Chondrocyte (in vitro differentiated cells): Measurements from ENCODE around the gene TMEM47. TPM values are rescaled to one million over a fixed set of nuclear protein-coding genes. Genes with fewer than 3 reads are reported as not detected.

Experiments used
- DNase-seq: peaks from one replicate; pipeline ENCODE4 v3.0.0; 2021; ENCODE audit warnings: mixed read lengths, low spot score
- H3K27ac Mint-ChIP-seq: one replicate; pipeline ENCODE4 v1.8.0; 2021; ENCODE audit warnings: mild to moderate bottlenecking, moderate library complexity, mixed read lengths; ENCODE audit not compliant: unreplicated experiment
- H3K27me3 Mint-ChIP-seq: 2 replicates; pipeline ENCODE4 v1.8.0; 2021; ENCODE audit warnings: low read depth, mixed read lengths
- H3K36me3 Mint-ChIP-seq: 2 replicates; pipeline ENCODE4 v1.8.0; 2021; ENCODE audit warnings: low read depth, mixed read lengths
- H3K4me1 Mint-ChIP-seq: 2 replicates; pipeline ENCODE4 v1.8.0; 2021; ENCODE audit warnings: low read depth, mild to moderate bottlenecking, mixed read lengths
- H3K4me3 Mint-ChIP-seq: one replicate; pipeline ENCODE4 v1.8.0; 2021; ENCODE audit warnings: mild to moderate bottlenecking, moderate library complexity, mixed read lengths; ENCODE audit not compliant: unreplicated experiment
- H3K9me3 Mint-ChIP-seq: 2 replicates; pipeline ENCODE4 v1.8.0; 2021; ENCODE audit warnings: low read depth, mixed read lengths
- CTCF ChIP-seq: fragments of 200-600 bp; sonication (generic); IDR thresholded peaks from 2 replicates; pipeline ENCODE4 v1.5.0; 2021; ENCODE audit warnings: antibody characterized with exemption, mild to moderate bottlenecking, moderate library complexity
- total RNA-seq: library from RNA; stranded (reverse); gene quantifications from 3 replicates; pipeline ENCODE4 v1.2.1, GENCODE V29; 2021

Gene TMEM47
- total RNA-seq, 1 donor from 2014 or later = 64.1 TPM

- peaks cover 12% of the 10 kb centered on the region for H3K27me3 Mint-ChIP-seq
- no peaks in the 10 kb centered on the region for H3K36me3 Mint-ChIP-seq
- peak overlapping the region; percentile 81 for H3K4me3 Mint-ChIP-seq
- TF ChIP-seq CTCF = no peak
- DNase-seq = peak; percentile 92
- H3K4me1 Mint-ChIP-seq = peaks cover 45% of the 10 kb centered on the region
- H3K9me3 Mint-ChIP-seq = no peaks in the 10 kb centered on the region
- H3K27ac Mint-ChIP-seq = peak overlapping the region; percentile 83
These were observed 631 bp downstream of the TMEM47 start for GRCh38 chrX:34656467-34656841.

- no peaks in the 10 kb centered on the region for H3K9me3 Mint-ChIP-seq
- TF ChIP-seq CTCF = no peak
- H3K4me1 Mint-ChIP-seq = peaks cover 51% of the 10 kb centered on the region
- peak overlapping the region; percentile 81 for H3K4me3 Mint-ChIP-seq
- no peak for DNase-seq
- H3K36me3 Mint-ChIP-seq = no peaks in the 10 kb centered on the region
- peak overlapping the region; percentile 83 for H3K27ac Mint-ChIP-seq
- H3K27me3 Mint-ChIP-seq = peaks cover 12% of the 10 kb centered on the region
These were observed 1.3 kb downstream of the TMEM47 start for GRCh38 chrX:34655501-34656455.

DNA sequence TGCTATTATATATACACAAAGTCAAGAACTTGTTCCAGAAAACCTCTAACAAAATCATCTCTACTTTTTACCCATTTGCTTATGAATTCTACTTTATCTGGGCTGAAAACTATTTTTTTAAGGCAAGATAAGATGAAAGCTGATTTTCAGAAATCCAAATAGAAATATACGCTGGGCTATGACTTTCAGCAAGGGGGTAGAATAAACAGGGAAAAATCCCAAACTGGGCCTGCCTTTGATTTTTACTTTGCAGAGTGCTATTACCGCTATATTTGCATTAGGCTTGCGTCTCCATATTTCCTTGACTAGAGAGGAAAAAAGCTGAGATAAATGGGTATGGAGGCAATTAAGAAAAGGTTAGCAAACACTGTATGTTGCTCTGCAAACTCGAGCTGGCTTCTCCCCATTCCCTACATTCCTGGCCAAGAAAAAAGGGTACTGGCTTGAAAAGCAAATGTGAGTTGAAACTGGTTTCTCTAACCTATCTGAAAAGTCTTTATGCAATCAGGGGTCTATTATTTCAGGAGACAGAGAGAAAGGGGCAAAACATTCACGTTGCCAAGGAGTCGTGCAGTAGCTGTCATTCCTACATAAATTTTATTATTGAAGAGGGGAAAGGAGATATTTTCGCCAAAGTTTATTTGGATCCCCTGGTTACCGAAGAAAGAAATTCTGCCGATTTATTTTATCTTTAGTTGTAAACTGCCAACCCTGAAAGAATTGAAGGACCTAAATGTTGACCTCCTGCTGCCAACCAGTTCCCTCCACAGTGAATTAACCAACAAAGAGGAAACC, 2.2 kb downstream of the TMEM47 start:
- TF ChIP-seq CTCF = no peak
- DNase-seq = no peak
- Mint-ChIP-seq H3K4me1 (peaks cover 60% of the 10 kb centered on the region), H3K27ac (peak overlapping the region; percentile 83), H3K9me3 (no peaks in the 10 kb centered on the region), H3K27me3 (peaks cover 12% of the 10 kb centered on the region), H3K4me3 (peak overlapping the region; percentile 81), H3K36me3 (no peaks in the 10 kb centered on the region)

- Mint-ChIP-seq H3K9me3 (peaks cover 4% of the 10 kb centered on the region), H3K27ac (peak overlapping the region; percentile 83), H3K36me3 (peaks cover 3% of the 10 kb centered on the region), H3K4me3 (peak overlapping the region; percentile 81), H3K27me3 (peaks cover 8% of the 10 kb centered on the region), H3K4me1 (peaks cover 61% of the 10 kb centered on the region)
- TF ChIP-seq CTCF = no peak
- DNase-seq = no peak
These were observed 3.3 kb downstream of the TMEM47 start for GRCh38 chrX:34653811-34654210.

DNA sequence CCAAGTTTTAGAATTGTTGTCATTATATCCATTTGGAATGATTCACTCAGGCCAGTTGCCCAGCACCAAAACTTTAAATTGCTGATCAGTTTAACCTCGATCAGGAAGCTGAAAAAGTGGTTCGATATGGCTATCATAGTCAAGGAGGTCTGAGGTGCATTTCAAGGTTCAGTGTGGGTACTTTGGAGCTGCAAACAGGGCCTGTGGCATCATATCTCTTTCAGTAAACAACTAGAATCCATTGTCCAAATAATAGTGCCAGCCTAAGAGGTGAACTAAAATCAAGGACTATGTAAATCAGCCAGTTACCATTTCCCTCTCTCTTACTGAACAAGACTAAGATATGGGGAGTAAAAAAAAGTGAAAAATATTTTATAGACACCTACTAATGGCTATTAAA, 14.2 kb downstream of the TMEM47 start:
- no peak for DNase-seq
- no peak overlapping the region for H3K27ac Mint-ChIP-seq

More for the DNA sequence above, 14.2 kb downstream of the TMEM47 start:
- Mint-ChIP-seq H3K4me1 (peaks cover 7% of the 10 kb centered on the region), H3K27me3 (no peaks in the 10 kb centered on the region), H3K9me3 (peaks cover 2% of the 10 kb centered on the region), H3K4me3 (no peak overlapping the region), H3K36me3 (no peaks in the 10 kb centered on the region)
- no peak for TF ChIP-seq CTCF
